ENCODE results near the gene CAMK2A. TPM values are rescaled to one million over a fixed set of nuclear protein-coding genes. Genes with fewer than 3 reads are reported as not detected.
"Not testable (repeated sequence)": the region's sequence is repeated elsewhere in the genome, so short reads cannot be mapped to it uniquely, and the experiment has no call there.

CAMK2A gene
- total RNA-seq, 2 experiments from 2014 or later: not detected

DNA sequence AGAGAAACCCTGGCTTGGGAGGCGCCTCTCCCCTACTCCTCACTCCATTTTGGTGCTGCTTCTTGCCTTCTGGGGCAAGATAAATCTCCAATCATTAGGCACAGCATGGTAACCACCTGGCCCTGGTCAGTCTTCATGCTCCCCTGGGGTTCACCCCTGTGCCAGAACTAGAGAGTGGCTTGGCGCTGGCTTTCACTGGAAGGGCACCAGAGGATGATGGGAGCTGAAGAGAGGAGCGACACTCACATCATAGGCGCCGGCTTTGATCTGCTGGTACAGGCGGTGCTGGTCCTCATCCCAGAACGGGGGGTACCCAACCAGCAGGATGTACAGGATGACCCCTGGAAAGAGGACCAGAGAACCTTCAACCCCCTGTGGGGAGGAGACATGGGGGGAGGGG, 38.1 kb downstream of the CAMK2A start:
- no peak overlapping the region for H3K27ac Mint-ChIP-seq
- no peaks in the 10 kb centered on the region for H3K9me3 Mint-ChIP-seq
- intact Hi-C loops (cut with micrococcal nuclease): no loop called here
- peaks cover 2% of the 10 kb centered on the region for H3K27me3 Mint-ChIP-seq
- no peaks in the 10 kb centered on the region for H3K4me1 Mint-ChIP-seq (ENCODE audit: low read depth)
- ChIA-PET POLR2A (no interaction called here), CTCF (interaction anchor here (0.6 kb wide), 1 partner anchor 167 kb away, joined by 3 read pairs; no protein-coding TSS in a partner anchor)
- DNase-seq: no peak
- H3K36me3 Mint-ChIP-seq: no peaks in the 10 kb centered on the region
- H3K4me3 Mint-ChIP-seq: no peak overlapping the region

DNA sequence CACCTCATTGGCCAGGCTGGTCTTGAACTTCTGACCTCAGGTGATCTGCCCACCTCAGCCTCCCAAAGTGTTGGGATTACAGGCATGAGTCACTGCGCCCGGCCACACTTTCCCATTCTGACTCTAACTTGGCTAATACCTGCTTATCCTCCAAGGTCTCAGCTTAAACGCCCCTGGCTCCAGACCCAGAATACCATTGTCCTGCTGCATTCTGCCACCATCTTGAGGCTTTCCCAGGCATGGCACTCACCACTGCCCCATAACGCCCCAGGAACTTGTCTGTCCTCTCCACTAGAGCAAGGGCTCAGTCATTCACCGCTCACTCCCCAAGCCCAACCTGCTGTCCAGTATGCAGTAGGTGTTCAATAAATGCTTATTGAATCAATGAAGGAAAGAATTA, 39.8 kb downstream of the CAMK2A start:
- DNase-seq: no peak
- no peak overlapping the region for H3K4me3 Mint-ChIP-seq
- H3K27me3 Mint-ChIP-seq: peaks cover 2% of the 10 kb centered on the region
- intact Hi-C loops (cut with micrococcal nuclease): no loop called here
- H3K36me3 Mint-ChIP-seq: no peaks in the 10 kb centered on the region
- H3K9me3 Mint-ChIP-seq: no peaks in the 10 kb centered on the region
- H3K4me1 Mint-ChIP-seq (ENCODE audit: low read depth): no peaks in the 10 kb centered on the region
- POLR2A ChIA-PET: no interaction called here
- H3K27ac Mint-ChIP-seq: no peak overlapping the region
- CTCF ChIA-PET: no interaction called here

- intact Hi-C loops (cut with micrococcal nuclease): no loop called here
- Mint-ChIP-seq H3K9me3 (no peaks in the 10 kb centered on the region), H3K36me3 (no peaks in the 10 kb centered on the region), H3K27ac (no peak overlapping the region), H3K4me1 (ENCODE audit: low read depth) (no peaks in the 10 kb centered on the region), H3K4me3 (no peak overlapping the region), H3K27me3 (peaks cover 2% of the 10 kb centered on the region)
- ChIA-PET CTCF (no interaction called here), POLR2A (no interaction called here)
- no peak for DNase-seq
These were observed 40.6 kb downstream of the CAMK2A start for GRCh38 chr5:150248946-150249345.

GRCh38 chr5:150248493-150248892, 41.1 kb downstream of the CAMK2A start:
- intact Hi-C loops (cut with micrococcal nuclease); DNase-seq; POLR2A ChIA-PET; H3K4me3 Mint-ChIP-seq; H3K4me1 Mint-ChIP-seq (ENCODE audit: low read depth); H3K36me3 Mint-ChIP-seq; H3K27me3 Mint-ChIP-seq; H3K27ac Mint-ChIP-seq; H3K9me3 Mint-ChIP-seq; CTCF ChIA-PET: not testable (repeated sequence)

GRCh38 chr5:150247726-150248125, 41.8 kb downstream of the CAMK2A start:
- intact Hi-C loops (cut with micrococcal nuclease): no loop called here
- no peak overlapping the region for H3K4me3 Mint-ChIP-seq
- H3K4me1 Mint-ChIP-seq (ENCODE audit: low read depth): no peaks in the 10 kb centered on the region
- H3K27me3 Mint-ChIP-seq: peaks cover 2% of the 10 kb centered on the region
- no peak overlapping the region for H3K27ac Mint-ChIP-seq
- H3K36me3 Mint-ChIP-seq: no peaks in the 10 kb centered on the region
- DNase-seq: no peak
- no peaks in the 10 kb centered on the region for H3K9me3 Mint-ChIP-seq
- ChIA-PET CTCF (no interaction called here), POLR2A (no interaction called here)

GRCh38 chr5:150246835-150247234, 42.7 kb downstream of the CAMK2A start:
- Mint-ChIP-seq H3K9me3 (no peaks in the 10 kb centered on the region), H3K27me3 (peaks cover 2% of the 10 kb centered on the region), H3K4me3 (no peak overlapping the region), H3K4me1 (ENCODE audit: low read depth) (no peaks in the 10 kb centered on the region), H3K36me3 (no peaks in the 10 kb centered on the region), H3K27ac (no peak overlapping the region)
- ChIA-PET POLR2A (no interaction called here), CTCF (no interaction called here)
- no peak for DNase-seq
- intact Hi-C loops (cut with micrococcal nuclease): no loop called here

GRCh38 chr5:150246429-150246828, 43.1 kb downstream of the CAMK2A start:
- H3K4me1 Mint-ChIP-seq (ENCODE audit: low read depth): no peaks in the 10 kb centered on the region
- H3K9me3 Mint-ChIP-seq: no peaks in the 10 kb centered on the region
- no peaks in the 10 kb centered on the region for H3K36me3 Mint-ChIP-seq
- CTCF ChIA-PET: no interaction called here
- intact Hi-C loops (cut with micrococcal nuclease): no loop called here
- H3K4me3 Mint-ChIP-seq: no peak overlapping the region
- POLR2A ChIA-PET: no interaction called here
- H3K27me3 Mint-ChIP-seq: peaks cover 2% of the 10 kb centered on the region
- no peak for DNase-seq
- H3K27ac Mint-ChIP-seq: no peak overlapping the region

- Mint-ChIP-seq H3K9me3 (no peaks in the 10 kb centered on the region), H3K4me3 (no peak overlapping the region), H3K4me1 (ENCODE audit: low read depth) (no peaks in the 10 kb centered on the region), H3K27me3 (peaks cover 2% of the 10 kb centered on the region), H3K36me3 (no peaks in the 10 kb centered on the region), H3K27ac (no peak overlapping the region)
- no peak for DNase-seq
- intact Hi-C loops (cut with micrococcal nuclease): no loop called here
- ChIA-PET POLR2A (no interaction called here), CTCF (no interaction called here)
These were observed 43.8 kb downstream of the CAMK2A start for GRCh38 chr5:150245808-150246207.

DNA sequence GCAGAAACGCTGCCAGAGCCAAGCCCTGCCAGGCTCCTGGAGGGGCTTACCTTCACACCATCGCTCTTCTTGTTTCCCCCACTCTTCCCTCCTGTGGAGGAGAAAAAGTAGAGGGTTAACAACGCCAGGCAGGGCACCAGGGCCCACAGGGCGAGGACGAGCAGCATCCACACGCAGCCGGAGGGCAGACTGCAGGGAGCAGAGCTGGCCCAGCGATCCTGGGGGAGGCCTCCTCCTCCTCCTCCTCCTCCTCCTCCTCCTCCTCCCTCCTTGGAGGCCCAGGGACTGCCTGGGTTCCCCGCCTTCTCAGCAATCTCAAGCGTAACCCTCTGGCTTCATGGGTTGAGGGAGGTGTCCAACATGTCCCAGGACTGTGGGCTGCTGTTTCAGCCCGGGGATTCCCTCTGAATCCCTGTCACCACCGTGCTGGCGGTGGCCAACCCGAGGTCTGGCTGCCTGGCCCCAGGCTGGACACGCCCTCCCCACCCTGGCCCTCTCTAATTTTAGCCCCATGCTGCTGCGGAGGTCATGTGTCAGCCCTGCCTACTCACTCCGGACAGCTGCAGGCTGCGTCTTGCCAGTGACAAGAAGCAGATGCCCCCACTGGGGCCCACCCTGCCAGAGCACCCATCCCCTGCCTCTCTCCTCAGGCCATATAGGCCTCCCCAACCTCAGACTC, 44.3 kb downstream of the CAMK2A start:
- POLR2A ChIA-PET: no interaction called here
- no peak overlapping the region for H3K27ac Mint-ChIP-seq
- no peaks in the 10 kb centered on the region for H3K9me3 Mint-ChIP-seq
- DNase-seq: no peak
- H3K4me3 Mint-ChIP-seq: no peak overlapping the region
- no peaks in the 10 kb centered on the region for H3K36me3 Mint-ChIP-seq
- CTCF ChIA-PET: no interaction called here
- no peaks in the 10 kb centered on the region for H3K4me1 Mint-ChIP-seq (ENCODE audit: low read depth)
- intact Hi-C loops (cut with micrococcal nuclease): no loop called here
- peaks cover 2% of the 10 kb centered on the region for H3K27me3 Mint-ChIP-seq

- H3K36me3 Mint-ChIP-seq: no peaks in the 10 kb centered on the region
- intact Hi-C loops (cut with micrococcal nuclease): no loop called here
- no peaks in the 10 kb centered on the region for H3K9me3 Mint-ChIP-seq
- no peaks in the 10 kb centered on the region for H3K27me3 Mint-ChIP-seq
- no peak overlapping the region for H3K27ac Mint-ChIP-seq
- ChIA-PET POLR2A (no interaction called here), CTCF (no interaction called here)
- no peaks in the 10 kb centered on the region for H3K4me1 Mint-ChIP-seq (ENCODE audit: low read depth)
- no peak overlapping the region for H3K4me3 Mint-ChIP-seq
- DNase-seq: no peak
These were observed 45.4 kb downstream of the CAMK2A start for GRCh38 chr5:150244209-150244608.

DNA sequence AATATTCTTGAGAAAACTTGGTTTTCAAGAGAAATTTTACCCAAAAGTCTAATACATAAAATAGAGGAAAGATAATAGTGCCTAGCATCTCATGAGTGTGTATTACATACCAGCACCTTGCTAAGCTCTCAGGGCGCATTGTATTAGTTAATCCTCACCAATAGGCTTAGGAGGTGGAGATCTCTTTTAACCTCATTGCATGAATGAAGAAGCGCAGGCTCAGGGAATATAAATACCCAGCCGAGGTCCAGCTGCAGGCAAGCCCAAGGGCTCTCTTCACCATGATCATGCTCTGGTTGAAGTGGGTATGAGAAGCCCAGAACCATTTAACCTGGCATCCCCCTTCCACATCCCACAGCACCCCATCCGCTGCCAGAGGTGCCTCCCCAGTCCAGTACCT, 46.0 kb downstream of the CAMK2A start:
- Mint-ChIP-seq H3K9me3 (no peaks in the 10 kb centered on the region), H3K27ac (no peak overlapping the region), H3K36me3 (no peaks in the 10 kb centered on the region), H3K27me3 (no peaks in the 10 kb centered on the region), H3K4me1 (ENCODE audit: low read depth) (no peaks in the 10 kb centered on the region), H3K4me3 (no peak overlapping the region)
- POLR2A ChIA-PET: no interaction called here
- CTCF ChIA-PET: no interaction called here
- no peak for DNase-seq
- intact Hi-C loops (cut with micrococcal nuclease): no loop called here

DNA sequence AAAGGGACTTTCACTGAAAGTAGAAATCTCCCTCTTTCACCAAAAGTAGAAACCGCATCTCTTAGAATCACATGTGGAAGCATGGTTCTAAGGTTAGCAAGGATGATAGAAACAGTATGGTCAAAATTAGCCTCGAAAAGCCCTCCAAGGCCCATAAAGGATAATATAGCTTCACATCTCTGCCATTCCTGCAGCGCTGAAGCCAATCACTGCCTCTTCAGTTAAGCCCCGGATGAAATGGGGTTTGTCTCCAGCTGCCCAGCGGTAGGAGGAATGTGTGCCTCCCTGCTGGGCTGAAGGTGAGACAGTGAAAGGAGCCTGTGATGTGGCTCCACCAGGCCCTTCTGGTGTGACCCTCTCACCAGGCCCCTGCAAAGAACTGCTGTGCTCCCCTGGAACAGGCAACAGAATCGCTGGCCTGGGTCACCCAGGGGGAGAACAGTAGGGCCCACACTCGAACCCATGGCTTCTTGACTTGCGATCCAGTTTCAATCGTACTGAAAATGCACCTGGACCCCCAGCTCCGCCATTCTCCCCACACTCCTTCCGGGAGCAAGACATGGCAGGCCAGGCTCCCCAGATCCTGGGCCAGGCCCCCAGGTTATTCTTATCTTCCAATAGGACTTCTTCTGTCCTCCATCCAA, 47.2 kb downstream of the CAMK2A start:
- no peak for DNase-seq
- Mint-ChIP-seq H3K4me1 (ENCODE audit: low read depth) (no peaks in the 10 kb centered on the region), H3K4me3 (no peak overlapping the region), H3K27ac (no peak overlapping the region), H3K27me3 (no peaks in the 10 kb centered on the region), H3K36me3 (no peaks in the 10 kb centered on the region), H3K9me3 (no peaks in the 10 kb centered on the region)
- CTCF ChIA-PET: no interaction called here
- intact Hi-C loops (cut with micrococcal nuclease): no loop called here
- POLR2A ChIA-PET: no interaction called here

GRCh38 chr5:150241298-150242160, 48.0 kb downstream of the CAMK2A start:
- Mint-ChIP-seq H3K27me3 (no peaks in the 10 kb centered on the region), H3K36me3 (no peaks in the 10 kb centered on the region), H3K4me3 (no peak overlapping the region), H3K4me1 (ENCODE audit: low read depth) (no peaks in the 10 kb centered on the region), H3K9me3 (no peaks in the 10 kb centered on the region), H3K27ac (no peak overlapping the region)
- ChIA-PET POLR2A (no interaction called here), CTCF (no interaction called here)
- intact Hi-C loops (cut with micrococcal nuclease): no loop called here
- DNase-seq: no peak

Measured in activated CD4-positive, alpha-beta memory T cell treated with anti-CD3 and anti-CD28 coated beads for 36 hours (primary cell).